ENCODE results near the gene BMP7. TPM values are rescaled to one million over a fixed set of nuclear protein-coding genes. Genes with fewer than 3 reads are reported as not detected.

Gene BMP7
- total and polyA plus RNA-seq, 2 donors (not counting 3 experiments of a cell fraction or from before 2014, with no cell fraction given), result not detected

- Histone ChIP-seq H4K20me1 (replicated peaks; ENCODE audit: control insufficient read depth, extremely low read depth, insufficient read depth, low read length) (no peaks in the 10 kb centered on the region), H3K27ac (ENCODE audit: insufficient read depth, low read depth, low read length) (no peak overlapping the region), H3K4me2 (ENCODE audit: insufficient read depth, low read length) (no peak overlapping the region), H2AFZ (ENCODE audit: low read depth, low read length) (no peak overlapping the region), H3K27me3 (ENCODE audit: control insufficient read depth in 2 of 2, insufficient read depth in 2 of 2, low read length in 2 of 2) (no peaks in the 10 kb centered on the region), H3K9ac (replicated peaks; ENCODE audit: extremely low read depth, insufficient read depth, low read length) (no peak overlapping the region), H3K9me1 (replicated peaks; ENCODE audit: control insufficient read depth, extremely low read depth, insufficient read depth, low read length) (no peaks in the 10 kb centered on the region), H3K4me1 (ENCODE audit: control insufficient read depth, extremely low read depth, insufficient read depth, low read length) (no peaks in the 10 kb centered on the region), H3K9me3 (replicated peaks; ENCODE audit: control insufficient read depth, insufficient read depth, low read length) (peaks cover 3% of the 10 kb centered on the region), H3K79me2 (ENCODE audit: control insufficient read depth, insufficient read depth, low read length) (no peaks in the 10 kb centered on the region), H3K36me3 (ENCODE audit: control insufficient read depth in 2 of 2, extremely low read depth in 1 of 2, insufficient read depth in 2 of 2, low read length in 2 of 2) (no peaks in the 10 kb centered on the region), H3K4me3 (replicated peaks in 1 of 3; ENCODE audit: insufficient read depth in 1 of 3, low read depth in 1 of 3, low read length in 3 of 3) (no peak overlapping the region)
- BruUV-seq (replicated peaks), result no TSS peak
- CTCF ChIA-PET, result no interaction called here
- dilution Hi-C loops (cut with MboI; ENCODE audit: extremely low pct_ligation_motif_present, low sequenced_read_pairs) (no loop called here), intact Hi-C loops (cut with micrococcal nuclease) (no loop called here)
- no peak for FAIRE-seq
- POLR2A ChIA-PET, result no interaction called here
- no peak for DNase-seq (ENCODE audit: low read depth, low spot score)
- TF ChIP-seq MYC (IDR thresholded peaks at IDR 0.05; ENCODE audit: low read depth, low read length) (no peak), FOS (IDR thresholded peaks at IDR 0.05; ENCODE audit: borderline replicate concordance, insufficient read depth, low read length) (no peak), POLR2AphosphoS5 (IDR thresholded peaks at IDR 0.05; ENCODE audit: insufficient read depth, low read depth, low read length) (no peak), JUN (IDR thresholded peaks at IDR 0.05; ENCODE audit: borderline replicate concordance, insufficient read depth, insufficient read length, low read depth) (no peak)
- TF ChIP-seq, protein P1, sequence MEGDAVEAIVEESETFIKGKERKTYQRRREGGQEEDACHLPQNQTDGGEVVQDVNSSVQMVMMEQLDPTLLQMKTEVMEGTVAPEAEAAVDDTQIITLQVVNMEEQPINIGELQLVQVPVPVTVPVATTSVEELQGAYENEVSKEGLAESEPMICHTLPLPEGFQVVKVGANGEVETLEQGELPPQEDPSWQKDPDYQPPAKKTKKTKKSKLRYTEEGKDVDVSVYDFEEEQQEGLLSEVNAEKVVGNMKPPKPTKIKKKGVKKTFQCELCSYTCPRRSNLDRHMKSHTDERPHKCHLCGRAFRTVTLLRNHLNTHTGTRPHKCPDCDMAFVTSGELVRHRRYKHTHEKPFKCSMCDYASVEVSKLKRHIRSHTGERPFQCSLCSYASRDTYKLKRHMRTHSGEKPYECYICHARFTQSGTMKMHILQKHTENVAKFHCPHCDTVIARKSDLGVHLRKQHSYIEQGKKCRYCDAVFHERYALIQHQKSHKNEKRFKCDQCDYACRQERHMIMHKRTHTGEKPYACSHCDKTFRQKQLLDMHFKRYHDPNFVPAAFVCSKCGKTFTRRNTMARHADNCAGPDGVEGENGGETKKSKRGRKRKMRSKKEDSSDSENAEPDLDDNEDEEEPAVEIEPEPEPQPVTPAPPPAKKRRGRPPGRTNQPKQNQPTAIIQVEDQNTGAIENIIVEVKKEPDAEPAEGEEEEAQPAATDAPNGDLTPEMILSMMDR (IDR thresholded peaks at IDR 0.05; ENCODE audit: extremely low read depth in 1 of 2, insufficient read depth in 1 of 2, low read depth in 1 of 2, low read length in 2 of 2), result no peak
Measured at GRCh38 chr20:57198132-57199072, 68.0 kb downstream of the BMP7 start.

All from endothelial cell of umbilical vein (primary cell).